ENCODE results near the gene VAV3. TPM values are rescaled to one million over a fixed set of nuclear protein-coding genes. Genes with fewer than 3 reads are reported as not detected.

VAV3 gene
- total RNA-seq, 4 donors from 2014 or later, result 2.2 to 20.4 (median 4.0) TPM

DNA sequence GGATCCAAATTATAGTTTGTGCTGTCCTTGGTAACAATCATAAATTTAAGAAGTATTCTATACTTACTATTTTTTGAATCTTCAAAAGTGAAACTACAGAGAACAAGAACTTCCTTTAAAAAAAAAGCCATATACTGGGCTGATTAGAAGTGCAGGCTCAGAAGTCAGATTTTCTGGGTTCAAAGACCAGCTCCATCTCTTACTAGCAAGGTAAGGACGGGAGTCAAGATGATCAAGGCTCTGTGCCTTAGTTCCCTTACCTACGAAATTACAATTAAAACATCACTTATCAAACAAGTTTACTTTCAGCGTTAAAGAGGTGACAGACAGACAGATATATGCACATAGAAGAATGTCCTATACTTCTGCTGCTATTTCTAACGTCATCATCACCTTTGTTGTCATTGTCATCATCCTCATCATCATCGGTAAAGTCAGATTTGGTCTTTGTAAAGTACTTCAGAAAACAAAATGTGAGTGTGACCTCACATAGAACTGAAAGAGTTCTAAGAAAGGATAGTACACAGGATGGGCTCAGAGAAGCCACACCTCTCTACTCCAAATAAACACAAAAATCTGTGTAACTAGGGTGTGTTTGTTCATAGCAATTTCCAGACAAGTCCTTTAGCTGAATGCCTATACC, 178.7 kb downstream of the VAV3 start:
- peak overlapping the region in 1 of 4 donors; percentile 24 for H3K27ac ChIP-seq
- H3K36me3 ChIP-seq, result no peaks in the 10 kb centered on the region
- WGBS, 2 donors, result 73 to 76% methylated on average over 5 of the region's 5 CpGs
- H3K27me3 ChIP-seq, result no peaks in the 10 kb centered on the region
- peaks cover 0 to 21% (median 6%) of the 10 kb centered on the region in 4 donors for H3K4me1 ChIP-seq
- H3K9me3 ChIP-seq, result no peaks in the 10 kb centered on the region
- no peak for TF ChIP-seq POLR2A (IDR thresholded peaks at IDR 0.05)
- no peak for TF ChIP-seq EP300 (IDR thresholded peaks at IDR 0.05)
- TF ChIP-seq, protein P1, sequence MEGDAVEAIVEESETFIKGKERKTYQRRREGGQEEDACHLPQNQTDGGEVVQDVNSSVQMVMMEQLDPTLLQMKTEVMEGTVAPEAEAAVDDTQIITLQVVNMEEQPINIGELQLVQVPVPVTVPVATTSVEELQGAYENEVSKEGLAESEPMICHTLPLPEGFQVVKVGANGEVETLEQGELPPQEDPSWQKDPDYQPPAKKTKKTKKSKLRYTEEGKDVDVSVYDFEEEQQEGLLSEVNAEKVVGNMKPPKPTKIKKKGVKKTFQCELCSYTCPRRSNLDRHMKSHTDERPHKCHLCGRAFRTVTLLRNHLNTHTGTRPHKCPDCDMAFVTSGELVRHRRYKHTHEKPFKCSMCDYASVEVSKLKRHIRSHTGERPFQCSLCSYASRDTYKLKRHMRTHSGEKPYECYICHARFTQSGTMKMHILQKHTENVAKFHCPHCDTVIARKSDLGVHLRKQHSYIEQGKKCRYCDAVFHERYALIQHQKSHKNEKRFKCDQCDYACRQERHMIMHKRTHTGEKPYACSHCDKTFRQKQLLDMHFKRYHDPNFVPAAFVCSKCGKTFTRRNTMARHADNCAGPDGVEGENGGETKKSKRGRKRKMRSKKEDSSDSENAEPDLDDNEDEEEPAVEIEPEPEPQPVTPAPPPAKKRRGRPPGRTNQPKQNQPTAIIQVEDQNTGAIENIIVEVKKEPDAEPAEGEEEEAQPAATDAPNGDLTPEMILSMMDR (IDR thresholded peaks at IDR 0.05), result no peak
- no peak overlapping the region for H3K4me3 ChIP-seq
- DNase-seq (ENCODE audit: low spot score in 2 of 2), result no peak

DNA sequence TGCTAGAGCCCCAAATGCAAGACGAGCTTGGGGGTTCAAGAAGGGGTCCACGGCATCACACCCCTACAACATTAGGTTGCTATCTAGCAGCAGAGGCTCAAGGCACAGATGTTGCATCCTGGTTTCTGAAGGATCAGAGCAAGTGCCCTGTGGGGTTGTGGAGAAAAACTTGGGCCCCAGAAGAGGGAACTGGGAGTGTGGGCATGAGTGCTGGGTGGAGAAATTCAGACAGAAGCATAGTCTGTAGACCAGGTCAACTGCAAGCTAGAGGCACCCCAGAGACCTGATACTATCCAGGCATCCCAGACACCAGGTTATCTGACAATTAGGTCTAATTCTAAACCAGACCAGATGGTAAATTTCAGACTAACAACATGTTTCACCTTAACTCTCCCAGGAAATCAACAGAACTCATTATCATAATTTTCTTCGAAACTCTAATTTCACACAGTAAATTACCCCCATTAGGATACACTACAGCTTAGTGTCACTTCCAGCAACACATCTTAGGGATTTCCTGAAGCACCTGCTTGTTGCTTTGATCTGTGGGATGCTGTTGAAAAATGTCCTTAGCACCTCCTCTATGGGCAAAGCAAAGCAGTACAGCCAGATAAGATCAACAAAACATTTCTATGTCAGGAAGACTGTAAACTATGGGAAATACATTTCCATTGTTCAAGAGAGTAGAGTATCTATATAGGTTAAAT, 179.3 kb downstream of the VAV3 start:
- Histone ChIP-seq H3K4me1 (peaks cover 0 to 21% (median 6%) of the 10 kb centered on the region in 4 donors), H3K27ac (peak overlapping the region in 1 of 4 donors; percentile 24), H3K4me3 (no peak overlapping the region), H3K27me3 (no peaks in the 10 kb centered on the region), H3K9me3 (no peaks in the 10 kb centered on the region), H3K36me3 (no peaks in the 10 kb centered on the region)
- DNase-seq (ENCODE audit: low spot score in 2 of 2), result no peak
- TF ChIP-seq, protein P1 (IDR thresholded peaks at IDR 0.05), result no peak
- TF ChIP-seq EP300 (IDR thresholded peaks at IDR 0.05) (no peak), POLR2A (IDR thresholded peaks at IDR 0.05) (no peak)
- WGBS, 2 donors, result 83 to 86% methylated on average over 3 of the region's 3 CpGs

DNA sequence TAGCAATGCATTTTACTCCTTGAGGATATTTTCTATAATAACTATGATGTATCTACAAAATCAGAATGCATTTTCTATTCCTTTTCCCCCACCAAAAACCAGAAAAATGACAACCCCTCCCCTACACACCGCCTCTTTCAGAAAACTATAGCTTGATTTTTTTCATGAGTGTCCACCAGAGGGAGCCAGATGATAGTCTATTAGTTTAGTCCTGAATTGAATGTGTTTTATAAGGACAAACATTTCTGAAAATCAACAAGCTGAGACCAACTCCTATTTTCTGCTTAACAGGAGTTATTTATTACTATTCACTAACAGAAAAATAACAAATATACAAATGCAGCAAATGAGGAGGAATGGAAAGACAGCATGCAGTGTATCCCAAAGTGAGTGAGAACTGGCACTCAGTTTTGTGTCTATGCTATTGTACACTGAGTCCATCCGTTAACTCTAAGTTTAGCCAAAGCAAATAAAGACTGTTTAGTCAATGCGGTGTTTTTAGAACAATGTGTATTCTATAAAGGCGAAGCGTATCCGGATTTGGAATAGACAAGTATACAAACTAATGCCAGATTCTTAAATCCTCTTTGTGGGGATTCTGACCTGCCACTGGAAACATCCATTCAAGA, 182.6 kb downstream of the VAV3 start:
- DNase-seq (ENCODE audit: low spot score in 2 of 2), result peak in 1 of 2 donors; percentile 85
- TF ChIP-seq POLR2A (IDR thresholded peaks at IDR 0.05), result no peak
- TF ChIP-seq, protein P1 (IDR thresholded peaks at IDR 0.05), result peak; percentile 50 to 81 (median 65)
- Histone ChIP-seq H3K4me1 (peaks cover 0 to 21% (median 6%) of the 10 kb centered on the region in 4 donors), H3K36me3 (no peaks in the 10 kb centered on the region), H3K9me3 (no peaks in the 10 kb centered on the region), H3K27ac (no peak overlapping the region), H3K4me3 (no peak overlapping the region), H3K27me3 (no peaks in the 10 kb centered on the region)
- 9 to 13% methylated on average over 6 of the region's 6 CpGs for WGBS, 2 donors

DNA sequence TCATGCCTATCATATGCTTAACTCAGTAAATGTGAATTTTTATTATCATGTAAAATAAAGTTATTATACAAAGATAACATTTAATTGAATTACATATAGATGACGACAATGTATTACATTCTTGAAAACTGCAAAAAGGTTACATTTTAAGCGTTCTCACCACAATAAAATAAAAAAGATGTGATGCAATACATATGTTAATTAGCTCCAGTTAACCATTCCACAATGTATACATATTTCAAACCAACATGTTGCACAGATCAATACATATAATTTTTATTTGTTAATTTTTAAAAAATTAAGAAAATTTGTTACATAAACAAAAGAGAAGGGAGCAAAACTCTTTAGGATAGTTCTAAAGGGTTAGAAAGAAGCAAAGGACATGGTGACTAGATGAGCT, 183.7 kb downstream of the VAV3 start:
- no peak overlapping the region for H3K4me3 ChIP-seq
- no peaks in the 10 kb centered on the region for H3K9me3 ChIP-seq
- peaks cover 0 to 14% (median 5%) of the 10 kb centered on the region in 4 donors for H3K4me1 ChIP-seq
- no peaks in the 10 kb centered on the region for H3K27me3 ChIP-seq
- 77 to 78% methylated on average over 2 of the region's 2 CpGs for WGBS, 2 donors
- no peak for DNase-seq (ENCODE audit: low spot score in 2 of 2)
- H3K27ac ChIP-seq, result no peak overlapping the region
- TF ChIP-seq, protein P1 (IDR thresholded peaks at IDR 0.05), result no peak
- TF ChIP-seq EP300 (IDR thresholded peaks at IDR 0.05), result no peak
- TF ChIP-seq POLR2A (IDR thresholded peaks at IDR 0.05), result no peak
- no peaks in the 10 kb centered on the region for H3K36me3 ChIP-seq

DNA sequence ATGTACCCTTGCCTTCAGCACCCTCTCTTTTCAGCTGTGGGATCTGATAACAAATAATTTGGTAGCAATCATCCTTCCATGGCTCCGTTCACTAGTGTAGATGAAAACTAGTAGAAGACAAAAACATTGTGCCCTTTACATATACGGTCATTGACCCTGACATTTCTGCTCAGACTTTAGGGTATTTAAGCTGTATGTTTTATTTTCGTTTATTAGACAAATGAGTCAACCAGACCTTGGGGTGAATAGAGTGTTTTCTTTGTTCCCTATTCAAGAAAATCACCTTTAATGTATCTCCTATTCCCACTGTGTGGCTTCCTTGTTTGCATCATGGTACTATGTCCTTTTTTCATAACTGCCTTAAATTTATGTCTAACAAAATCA, 187.3 kb downstream of the VAV3 start:
- peaks cover 0 to 9% (median 0%) of the 10 kb centered on the region in 4 donors for H3K4me1 ChIP-seq
- H3K27me3 ChIP-seq, result no peaks in the 10 kb centered on the region
- WGBS, 2 donors, result 58 to 66% methylated on average over 3 of the region's 3 CpGs
- no peak for DNase-seq (ENCODE audit: low spot score in 2 of 2)
- no peaks in the 10 kb centered on the region for H3K36me3 ChIP-seq
- H3K9me3 ChIP-seq, result no peaks in the 10 kb centered on the region
- no peak overlapping the region for H3K4me3 ChIP-seq
- H3K27ac ChIP-seq, result no peak overlapping the region
- TF ChIP-seq, protein P1 (IDR thresholded peaks at IDR 0.05), result no peak
- no peak for TF ChIP-seq EP300 (IDR thresholded peaks at IDR 0.05)
- no peak for TF ChIP-seq POLR2A (IDR thresholded peaks at IDR 0.05)
